Psoas muscle (tissue), 8 donors: ENCODE results near the gene RDH16. TPM values are rescaled to one million over a fixed set of nuclear protein-coding genes. Genes with fewer than 3 reads are reported as not detected.

ENCODE experiments used
- ATAC-seq, 4 donors: fragments of 200-7000 bp; cut with Tn5 transposase; one replicate each; pipeline ENCODE4 v1.9.1; 2020; ENCODE audit warnings: moderate library complexity in 3 of 4, mild to moderate bottlenecking in 2 of 4
- DNase-seq, 2 donors: peaks; one replicate each; pipeline ENCODE4 v3.0.0-alpha.2; 2020
- H3K27ac ChIP-seq: fragments of 200-600 bp; one replicate; pipeline ENCODE4 v1.8.0; 2022
- H3K27me3 ChIP-seq, 3 donors: fragments of 200-600 bp in 1 of 3; one replicate each; pipeline versions ENCODE4 v1.6.1 to v1.8.0; 2013 to 2022; ENCODE audit warnings: low read length in 2 of 3, mild to moderate bottlenecking in 2 of 3, moderate library complexity in 1 of 3; ENCODE audit not compliant: insufficient read depth in 3 of 3
- H3K36me3 ChIP-seq, 2 donors: fragments of 200-600 bp in 1 of 2; one replicate each; pipeline versions ENCODE4 v1.6.1 to v1.8.0; 2013 to 2022; ENCODE audit warnings: low read depth in 1 of 2, mild to moderate bottlenecking in 1 of 2, moderate library complexity in 1 of 2; ENCODE audit not compliant: insufficient read depth in 1 of 2
- H3K4me1 ChIP-seq: fragments of 200-600 bp; one replicate; pipeline ENCODE4 v1.8.0; 2022
- H3K4me3 ChIP-seq: fragments of 200-600 bp; one replicate; pipeline ENCODE4 v1.8.0; 2022; ENCODE audit warnings: mild to moderate bottlenecking
- H3K9me3 ChIP-seq: fragments of 200-600 bp; one replicate; pipeline ENCODE4 v1.8.0; 2022
- WGBS, 3 donors: extraction: QIAGEN DNeasy Blood & Tissue Kit; methylation state at CpG; one replicate each; pipeline versions ENCODE4 v1.1.6 to v1.1.7; 2013; 5-methylcytosine and 5-hydroxymethylcytosine counted together
- intact Hi-C, 2 donors: fragments of 100-400 bp; cut with DNase I; formaldehyde crosslinking; loops; one replicate each; pipeline versions ENCODE4 v1.11.0 to v1.14.2; 2022
- polyA plus RNA-seq, 3 donors: library from polyadenylated mRNA; stranded (reverse); fragments of 200-250 nt; gene quantifications; one replicate each; pipeline ENCODE4 v1.2.3, GENCODE V29; 2013
- total RNA-seq, 4 donors: library from RNA; stranded (reverse); fragmentation: NEBNext Ultra II Directional in 2 of 4; extraction: Animal tissue kit (Norgen Biotek cat#: 25700) in 2 of 4; gene quantifications; one replicate each; pipeline versions ENCODE4 v1.2.1 to v1.2.4, GENCODE V29; 2021 to 2023
- TF ChIP-seq, protein P1 (sequence below): fragments of 200-600 bp; IDR thresholded peaks from one replicate; pipeline ENCODE4 v1.8.0; 2022; ENCODE audit warnings: antibody characterized with exemption
- donor health status: healthy with polysubstance abuse.
- donor health status: DM: no; HTN: no; CAD: no; lungs with moderate emphysema.
- donor health status: Bipolar disorder and iron deficiency.
- donor health status: healthy.
- donor health status: DM: yes; HTN: yes; CAD: no.
- donor health status: DM: no; HTN: no; CAD: no.
- donor health status: DM: no; HTN: no; CAD: no.
- donor health status: DM: yes; HTN: yes; CAD: no.

The RDH16 gene
- total and polyA plus RNA-seq, 7 donors = 0.10 to 0.52 (median 0.32) TPM

GRCh38 chr12:56994231-56994746, 36.9 kb upstream of the RDH16 start:
- Histone ChIP-seq H3K36me3 (peaks cover 0 to 14% of the 10 kb centered on the region in 2 donors), H3K4me3 (no peak overlapping the region), H3K27me3 (no peaks in the 10 kb centered on the region), H3K4me1 (no peaks in the 10 kb centered on the region), H3K9me3 (no peaks in the 10 kb centered on the region), H3K27ac (no peak overlapping the region)
- TF ChIP-seq, protein P1, sequence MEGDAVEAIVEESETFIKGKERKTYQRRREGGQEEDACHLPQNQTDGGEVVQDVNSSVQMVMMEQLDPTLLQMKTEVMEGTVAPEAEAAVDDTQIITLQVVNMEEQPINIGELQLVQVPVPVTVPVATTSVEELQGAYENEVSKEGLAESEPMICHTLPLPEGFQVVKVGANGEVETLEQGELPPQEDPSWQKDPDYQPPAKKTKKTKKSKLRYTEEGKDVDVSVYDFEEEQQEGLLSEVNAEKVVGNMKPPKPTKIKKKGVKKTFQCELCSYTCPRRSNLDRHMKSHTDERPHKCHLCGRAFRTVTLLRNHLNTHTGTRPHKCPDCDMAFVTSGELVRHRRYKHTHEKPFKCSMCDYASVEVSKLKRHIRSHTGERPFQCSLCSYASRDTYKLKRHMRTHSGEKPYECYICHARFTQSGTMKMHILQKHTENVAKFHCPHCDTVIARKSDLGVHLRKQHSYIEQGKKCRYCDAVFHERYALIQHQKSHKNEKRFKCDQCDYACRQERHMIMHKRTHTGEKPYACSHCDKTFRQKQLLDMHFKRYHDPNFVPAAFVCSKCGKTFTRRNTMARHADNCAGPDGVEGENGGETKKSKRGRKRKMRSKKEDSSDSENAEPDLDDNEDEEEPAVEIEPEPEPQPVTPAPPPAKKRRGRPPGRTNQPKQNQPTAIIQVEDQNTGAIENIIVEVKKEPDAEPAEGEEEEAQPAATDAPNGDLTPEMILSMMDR = no peak
- ATAC-seq (no peak), DNase-seq (no peak)
- 62 to 70% (median 63%) methylated on average over 10 of the region's 10 CpGs for WGBS, 3 donors
- intact Hi-C loops = loop anchor here in 1 of 2 donors (10.0 kb wide), 1 partner anchor 479 kb away; no protein-coding TSS in a partner anchor

- no peak for DNase-seq
- Histone ChIP-seq H3K4me3 (no peak overlapping the region), H3K4me1 (no peaks in the 10 kb centered on the region), H3K27me3 (no peaks in the 10 kb centered on the region), H3K9me3 (no peaks in the 10 kb centered on the region), H3K27ac (no peak overlapping the region), H3K36me3 (peaks cover 0 to 6% of the 10 kb centered on the region in 2 donors)
- TF ChIP-seq, protein P1 = no peak
- 73 to 78% (median 74%) methylated on average over 10 of the region's 10 CpGs for WGBS, 3 donors
- no peak for ATAC-seq
- intact Hi-C loops = loop anchor here in 1 of 2 donors (10.0 kb wide), 1 partner anchor 479 kb away; no protein-coding TSS in a partner anchor
Measured at GRCh38 chr12:56993346-56993745, 35.9 kb upstream of the RDH16 start.

DNA sequence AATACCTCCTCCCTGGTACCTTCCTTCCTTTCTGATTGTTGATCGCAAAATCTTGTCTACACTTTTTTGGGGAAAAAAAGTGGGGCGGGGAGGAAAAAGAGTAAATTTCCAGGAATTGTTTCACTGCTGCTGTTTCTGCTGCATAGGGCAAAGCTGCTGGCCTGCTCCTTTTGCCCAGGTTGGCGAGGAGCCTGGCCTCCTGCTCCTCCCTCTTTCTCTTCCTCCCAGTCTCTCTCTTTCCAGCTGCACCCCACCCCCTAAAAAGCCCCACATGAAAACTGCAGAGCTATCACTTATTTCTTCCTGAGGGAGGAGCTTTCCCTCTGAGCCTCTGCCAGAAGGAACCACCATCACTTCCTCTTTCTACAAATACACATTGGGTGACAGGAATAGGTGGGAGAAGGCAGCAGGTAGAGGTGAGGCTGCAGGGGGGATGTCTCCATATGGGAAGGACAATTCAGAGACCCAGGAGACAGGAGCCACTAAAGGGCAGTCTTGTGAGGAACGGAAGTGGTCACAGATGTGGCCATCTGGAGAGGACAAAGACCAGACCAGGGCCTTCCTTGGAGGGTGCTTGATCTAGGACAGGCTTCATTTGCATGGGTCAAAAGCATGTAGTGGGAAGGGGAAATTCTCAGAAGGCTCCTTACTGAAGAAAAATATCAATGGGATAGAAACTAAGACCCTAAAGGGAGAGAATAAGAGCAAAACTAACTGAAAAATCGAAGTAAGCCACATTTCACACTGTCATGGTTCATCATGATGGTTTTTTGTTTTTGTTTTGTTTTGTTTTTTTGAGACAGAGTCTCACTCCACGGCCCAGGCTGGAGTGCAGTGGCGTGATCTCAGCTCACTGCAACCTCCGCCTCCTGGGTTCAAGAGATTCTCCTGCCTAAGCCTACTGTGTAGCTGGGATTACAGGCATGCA, 34.2 kb upstream of the RDH16 start:
- Histone ChIP-seq H3K4me3 (no peak overlapping the region), H3K27me3 (no peaks in the 10 kb centered on the region), H3K27ac (no peak overlapping the region), H3K4me1 (peaks cover 9% of the 10 kb centered on the region), H3K36me3 (peaks cover 0 to 6% of the 10 kb centered on the region in 2 donors), H3K9me3 (no peaks in the 10 kb centered on the region)
- DNase-seq (peak; percentile 36 to 66), ATAC-seq (no peak)
- TF ChIP-seq, protein P1 = no peak
- 64 to 67% (median 66%) methylated on average over 8 of the region's 8 CpGs for WGBS, 3 donors
- intact Hi-C loops = loop anchor here in 1 of 2 donors (10.0 kb wide), 1 partner anchor 477 kb away; no protein-coding TSS in a partner anchor

DNA sequence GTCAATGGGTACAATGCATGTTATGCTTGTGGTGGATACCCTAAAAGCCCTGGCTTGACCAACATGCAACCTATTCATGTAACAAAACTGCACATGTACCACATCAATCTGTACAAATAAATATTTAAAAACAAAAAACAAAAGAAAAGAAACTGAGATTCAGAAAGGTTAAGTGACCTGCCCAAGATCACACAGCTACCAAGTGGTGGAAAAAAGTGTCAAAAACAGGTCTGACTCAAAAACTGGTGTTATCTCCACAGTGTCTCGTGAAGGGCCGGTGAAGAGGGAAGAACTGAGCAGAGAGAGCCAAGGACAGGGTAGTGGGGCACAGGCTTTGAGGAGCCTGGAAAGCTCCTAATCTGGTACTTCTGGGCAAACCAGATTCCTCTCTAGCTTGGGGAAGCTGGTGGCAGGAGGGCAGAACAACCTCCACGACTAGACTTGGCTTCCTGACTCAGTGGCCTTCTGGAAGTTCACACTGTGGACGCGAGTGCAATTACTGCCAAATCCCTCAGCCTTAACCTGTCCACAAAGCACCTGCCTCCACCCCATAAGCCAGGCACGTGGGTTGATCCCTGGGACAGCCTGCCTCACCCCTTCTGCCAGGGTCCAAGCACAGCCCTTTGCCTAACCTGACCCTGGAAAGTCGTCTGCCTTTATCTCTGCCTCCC, 33.4 kb upstream of the RDH16 start:
- TF ChIP-seq, protein P1 = no peak
- Histone ChIP-seq H3K27me3 (no peaks in the 10 kb centered on the region), H3K36me3 (peaks cover 0 to 6% of the 10 kb centered on the region in 2 donors), H3K9me3 (no peaks in the 10 kb centered on the region), H3K4me3 (no peak overlapping the region), H3K27ac (no peak overlapping the region), H3K4me1 (peaks cover 9% of the 10 kb centered on the region)
- intact Hi-C loops = loop anchor here in 1 of 2 donors (10.0 kb wide), 1 partner anchor 476 kb away; no protein-coding TSS in a partner anchor
- DNase-seq (no peak), ATAC-seq (no peak)
- 57 to 66% (median 65%) methylated on average over 7 of the region's 7 CpGs for WGBS, 3 donors
